Naive thymus-derived CD4-positive, alpha-beta T cell (primary cell): ENCODE measurements around the gene MEIG1. TPM values are rescaled to one million over a fixed set of nuclear protein-coding genes. Genes with fewer than 3 reads are reported as not detected.

Experiments
- ATAC-seq: fragments of 150-1000 bp; cut with Tn5 transposase; 2 replicates; pipeline ENCODE4 v1.10.0; 2021; ENCODE audit warnings: mild to moderate bottlenecking, moderate library complexity
- CTCF ChIA-PET: fragments of 350-600 bp; sonication (Branson Sonifier 250); formaldehyde crosslinking; loops from one replicate; lab custom pipeline; 2021; ENCODE audit warnings: antibody characterized with exemption; lab: Charles Lee
- POLR2A ChIA-PET: fragments of 350-600 bp; sonication (Branson Sonifier 250); formaldehyde crosslinking; loops from one replicate; lab custom pipeline; 2021; ENCODE audit warnings: antibody characterized with exemption, inconsistent platforms; lab: Charles Lee
- DNase-seq, 9 donors: peaks; one replicate each; pipeline versions ENCODE4 v3.0.0 to v3.0.0-alpha.2; 2020 to 2022; ENCODE audit warnings: mixed read lengths in 1 of 9
- H3K27ac ChIP-seq: one replicate; pipeline ENCODE4 v1.7.0; 2013; ENCODE audit warnings: mild to moderate bottlenecking, low read depth, low read length, moderate library complexity
- H3K27me3 ChIP-seq, 2 donors: one replicate each; pipeline ENCODE4 v1.7.0; 2013; ENCODE audit warnings: low read length in 2 of 2, mild to moderate bottlenecking in 2 of 2, moderate library complexity in 2 of 2; ENCODE audit not compliant: control insufficient read depth in 2 of 2, insufficient read depth in 2 of 2
- H3K36me3 ChIP-seq, 3 experiments: 1 replicate in 2 of 3; 2 replicates in 1 of 3; pipeline ENCODE4 v1.7.0; 2013; ENCODE audit warnings: low read length in 3 of 3, mild to moderate bottlenecking in 3 of 3, moderate library complexity in 1 of 3; ENCODE audit not compliant: insufficient read depth in 3 of 3, control insufficient read depth in 2 of 3
- H3K4me1 ChIP-seq, 2 donors: one replicate each; pipeline ENCODE4 v1.7.0; 2013; ENCODE audit warnings: low read length in 2 of 2, mild to moderate bottlenecking in 2 of 2, moderate library complexity in 1 of 2; ENCODE audit not compliant: control insufficient read depth in 2 of 2, insufficient read depth in 2 of 2
- H3K4me3 ChIP-seq: 2 replicates; pipeline ENCODE4 v1.7.0; 2013; ENCODE audit warnings: mild to moderate bottlenecking, low read length
- H3K9me3 ChIP-seq, 3 experiments: 1 replicate in 2 of 3; 2 replicates in 1 of 3; pipeline ENCODE4 v1.7.0; 2013; ENCODE audit warnings: low read length in 3 of 3; ENCODE audit not compliant: control insufficient read depth in 2 of 3
- H3K27ac Mint-ChIP-seq, 9 donors: one replicate each; pipeline ENCODE4 v1.8.0; 2020 to 2022; ENCODE audit warnings: mixed read lengths in 9 of 9, mild to moderate bottlenecking in 8 of 9, moderate library complexity in 5 of 9, inconsistent platforms in 2 of 9
- H3K27me3 Mint-ChIP-seq, 5 donors: one replicate each; pipeline ENCODE4 v1.8.0; 2021 to 2022; ENCODE audit warnings: mixed read lengths in 5 of 5, mild to moderate bottlenecking in 1 of 5
- H3K36me3 Mint-ChIP-seq, 5 donors: one replicate each; pipeline ENCODE4 v1.8.0; 2020 to 2022; ENCODE audit warnings: mixed read lengths in 5 of 5, mild to moderate bottlenecking in 3 of 5, inconsistent platforms in 1 of 5
- H3K4me1 Mint-ChIP-seq, 7 donors: one replicate each; pipeline ENCODE4 v1.8.0; 2020 to 2022; ENCODE audit warnings: mixed read lengths in 7 of 7, mild to moderate bottlenecking in 3 of 7, inconsistent platforms in 1 of 7
- H3K4me3 Mint-ChIP-seq, 10 donors: one replicate each; pipeline ENCODE4 v1.8.0; 2020 to 2022; ENCODE audit warnings: mild to moderate bottlenecking in 10 of 10, mixed read lengths in 10 of 10, moderate library complexity in 6 of 10, inconsistent platforms in 2 of 10
- H3K9me3 Mint-ChIP-seq, 11 donors: one replicate each; pipeline ENCODE4 v1.8.0; 2020 to 2022; ENCODE audit warnings: mixed read lengths in 11 of 11, mild to moderate bottlenecking in 4 of 11, inconsistent platforms in 1 of 11, moderate library complexity in 1 of 11
- intact Hi-C, 2 donors: fragments of 100-400 bp; cut with micrococcal nuclease; formaldehyde crosslinking; loops; one replicate each; pipeline ENCODE4 v1.15.1; 2023
- polyA plus RNA-seq, 2 donors: library from polyadenylated mRNA; unstranded; fragments of 300-500 nt; fragmentation: Illumina TruSeq; gene quantifications; one replicate each; pipeline ENCODE4 v1.2.3, GENCODE V29; 2021
- total RNA-seq, 6 experiments: library from RNA in 5 of 6; stranded (reverse) in 5 of 6; gene quantifications; 1 replicate in 5 of 6; 2 replicates in 1 of 6; pipeline ENCODE4 v1.2.3 and lab custom pipeline; 2021 to 2026

The MEIG1 gene
- total and polyA plus RNA-seq, 7 experiments from 2014 or later: 1.2 to 1.9 (median 1.3) TPM; not detected in 4

DNA sequence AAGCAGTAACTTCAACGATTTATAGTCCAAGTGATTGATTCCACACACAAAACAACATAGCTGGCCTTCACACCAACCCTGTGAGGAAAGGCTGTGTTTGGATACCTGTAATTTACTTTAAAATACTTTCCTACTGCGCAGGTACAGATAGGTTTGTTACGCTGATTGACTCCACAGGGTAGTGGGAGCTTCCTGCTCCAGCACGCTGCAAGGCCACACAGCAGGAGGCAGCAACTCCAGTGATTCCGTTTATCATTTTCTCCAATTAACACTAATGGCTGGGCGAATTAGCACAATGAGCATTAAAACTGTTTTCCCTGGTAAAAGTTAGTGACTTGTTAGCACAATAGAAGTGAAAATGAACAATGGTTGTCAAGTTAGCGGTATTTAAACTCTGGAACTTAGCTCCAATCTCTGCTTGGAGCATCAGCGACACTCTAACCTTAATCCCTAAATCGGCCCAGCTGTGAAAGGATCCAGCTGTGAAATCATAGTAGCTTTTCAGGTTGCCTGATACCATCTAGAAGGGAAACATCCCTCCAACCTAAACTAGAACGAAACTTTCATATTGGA, 6.3 kb upstream of the MEIG1 start:
- DNase-seq (peak in 2 of 9 donors; percentile 6 to 8), ATAC-seq (no peak)
- CTCF ChIA-PET: interaction anchor here (0.5 to 0.9 kb wide), 3 partner anchors 19 to 1369 kb away, joined by 3 to 4 read pairs (median 3); no protein-coding TSS in a partner anchor
- intact Hi-C loops: loop anchor here (5.0 to 10.0 kb wide), 7 partner anchors 306 to 1862 kb away; partner anchors contain the start of genes PRPF18 (in 1 of the 2), RSU1 (in 1 of the 2) and SEPHS1 (in 1 of the 2)
- H3K27me3 Mint-ChIP-seq: no peaks in the 10 kb centered on the region
- peaks cover 31 to 69% (median 60%) of the 10 kb centered on the region in 7 donors for H3K4me1 Mint-ChIP-seq
- H3K27ac Mint-ChIP-seq: peak overlapping the region; percentile 91 to 97 (median 96)
- no peaks in the 10 kb centered on the region for H3K9me3 Mint-ChIP-seq
- Histone ChIP-seq H3K27ac (peak overlapping the region; percentile 78), H3K36me3 (peaks cover 0 to 14% (median 4%) of the 10 kb centered on the region in 3 experiments), H3K4me1 (peaks cover 26 to 28% of the 10 kb centered on the region in 2 donors), H3K4me3 (peak overlapping the region; percentile 97), H3K27me3 (no peaks in the 10 kb centered on the region), H3K9me3 (no peaks in the 10 kb centered on the region)
- peak overlapping the region; percentile 89 to 96 (median 92) for H3K4me3 Mint-ChIP-seq
- H3K36me3 Mint-ChIP-seq: peaks cover 0 to 22% (median 5%) of the 10 kb centered on the region in 5 donors
- POLR2A ChIA-PET: interaction anchor here (0.7 kb wide), 2 partner anchors 115 to 1359 kb away, joined by 4 to 6 read pairs; partner anchors contain the start of genes CDNF, HSPA14 and MSANTD7

DNA sequence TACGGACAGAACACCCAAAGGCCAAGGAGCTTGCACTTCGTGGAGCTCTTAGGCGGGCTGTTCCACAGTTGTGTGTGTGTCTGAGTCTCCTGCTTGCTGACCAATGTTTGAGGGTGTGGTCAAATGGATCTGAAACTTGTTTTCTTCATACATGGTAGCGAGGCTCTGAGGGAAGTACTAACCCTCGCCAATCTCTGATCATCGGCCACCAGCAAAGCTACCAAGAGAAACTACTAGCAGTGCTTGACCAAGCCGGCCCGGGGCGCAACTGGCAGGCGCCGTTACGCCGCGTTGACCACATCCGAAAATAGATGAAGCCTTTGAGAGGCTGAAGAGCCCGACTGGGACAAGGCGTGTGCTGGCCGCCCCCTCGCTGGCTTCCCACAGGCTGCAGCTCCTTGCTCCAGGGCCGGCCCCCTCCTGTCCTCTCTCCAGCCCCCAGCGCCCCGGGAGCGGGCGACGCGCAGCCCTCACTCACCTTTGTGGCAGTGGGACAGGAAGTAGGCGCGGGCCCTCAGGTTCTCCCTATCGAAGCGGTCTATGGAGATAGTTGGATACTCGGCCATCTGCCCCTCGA, 5.7 kb upstream of the MEIG1 start:
- Mint-ChIP-seq H3K4me1 (peaks cover 31 to 71% (median 63%) of the 10 kb centered on the region in 7 donors), H3K27me3 (no peaks in the 10 kb centered on the region), H3K27ac (peak overlapping the region; percentile 91 to 97 (median 96)), H3K4me3 (peak overlapping the region; percentile 89 to 96 (median 92)), H3K36me3 (peaks cover 0 to 22% (median 5%) of the 10 kb centered on the region in 5 donors), H3K9me3 (no peaks in the 10 kb centered on the region)
- ChIA-PET POLR2A (interaction anchor here (0.6 to 2.5 kb wide), 5 partner anchors 9 to 116 kb away, joined by 3 to 8 read pairs (median 5); partner anchors contain the start of genes CDNF, HSPA14, MSANTD7 and SUV39H2), CTCF (interaction anchor here (0.5 to 1.2 kb wide), 5 partner anchors 18 to 1370 kb away, joined by 3 to 4 read pairs (median 3); no protein-coding TSS in a partner anchor)
- Histone ChIP-seq H3K9me3 (no peaks in the 10 kb centered on the region), H3K36me3 (peaks cover 0 to 9% (median 0%) of the 10 kb centered on the region in 3 experiments), H3K4me1 (peaks cover 26 to 28% of the 10 kb centered on the region in 2 donors), H3K27ac (peak overlapping the region; percentile 78), H3K27me3 (no peaks in the 10 kb centered on the region), H3K4me3 (peak overlapping the region; percentile 97)
- DNase-seq (peak in 3 of 9 donors; percentile 5 to 26 (median 20)), ATAC-seq (peak; percentile 48)
- intact Hi-C loops: loop anchor here (5.0 to 10.0 kb wide), 7 partner anchors 306 to 1861 kb away; partner anchors contain the start of genes PRPF18 (in 1 of the 2), RSU1 (in 1 of the 2) and SEPHS1 (in 1 of the 2)

DNA sequence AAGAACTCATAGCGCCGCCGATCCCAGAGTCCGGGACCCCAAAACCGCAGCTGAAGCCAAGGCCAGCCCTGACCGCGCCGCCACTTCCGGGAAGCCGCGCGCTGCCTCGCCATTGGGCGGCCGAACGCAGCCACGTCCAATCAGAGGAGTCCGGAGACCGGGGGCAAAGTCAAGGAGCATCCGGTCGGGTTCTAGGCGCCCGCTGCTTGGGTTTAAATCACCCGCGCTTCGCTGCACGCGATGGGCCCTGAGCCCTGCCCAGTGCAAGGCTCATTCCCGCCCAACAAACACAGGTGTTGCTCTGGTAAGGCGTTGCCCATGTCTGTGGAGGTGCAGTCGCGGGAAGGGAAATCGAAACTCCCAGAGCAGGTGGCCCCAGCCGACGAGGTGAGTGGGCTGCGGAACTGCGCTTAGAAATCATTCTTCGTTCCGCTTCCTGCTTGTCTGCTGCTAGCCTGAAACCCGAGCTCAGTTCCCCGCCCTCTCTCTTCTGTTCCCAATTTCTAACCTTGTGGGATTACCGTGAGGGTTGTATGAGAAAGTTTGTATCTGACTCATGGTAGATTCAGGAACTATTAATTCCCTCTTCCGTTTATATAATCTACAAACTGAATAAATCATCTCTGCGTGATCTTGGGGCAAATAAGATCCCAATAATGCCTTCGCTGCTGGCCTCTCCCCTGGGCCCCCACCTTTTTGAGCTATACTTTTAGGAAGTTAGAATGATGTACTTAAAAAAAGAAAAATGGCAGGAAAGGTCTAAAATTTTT, 5.0 kb upstream of the MEIG1 start, which contains the start of gene DCLRE1C:
Gene DCLRE1C, minus strand, starts transcription at position 96 of the 770 bp plus-strand sequence. Its CDS starts 86 bp downstream, at position 10.
- H3K27me3 Mint-ChIP-seq: no peaks in the 10 kb centered on the region
- DNase-seq (peak; percentile 70 to 89 (median 87)), ATAC-seq (peak; percentile 90)
- peak within 1 kb of the TSS; percentile 89 to 96 (median 92) for H3K4me3 Mint-ChIP-seq
- Histone ChIP-seq H3K27me3 (no peaks in the 10 kb centered on the region), H3K9me3 (no peaks in the 10 kb centered on the region), H3K27ac (peak within 1 kb of the TSS; percentile 78), H3K36me3 (peaks cover 0 to 3% (median 0%) of the 10 kb centered on the region in 3 experiments), H3K4me1 (peaks cover 29 to 32% of the 10 kb centered on the region in 2 donors), H3K4me3 (peak within 1 kb of the TSS; percentile 97)
- peaks cover 0 to 19% (median 4%) of the 10 kb centered on the region in 5 donors for H3K36me3 Mint-ChIP-seq
- ChIA-PET POLR2A (interaction anchor here (0.6 to 2.5 kb wide), 4 partner anchors 10 to 117 kb away, joined by 3 to 8 read pairs (median 6); partner anchors contain the start of genes CDNF, HSPA14, MSANTD7 and SUV39H2), CTCF (interaction anchor here (0.9 to 1.2 kb wide), 3 partner anchors 18 to 417 kb away, joined by 3 to 4 read pairs (median 3); partner anchors contain the start of gene FAM171A1)
- H3K9me3 Mint-ChIP-seq: peaks cover 0 to 3% (median 0%) of the 10 kb centered on the region in 11 donors
- peak within 1 kb of the TSS; percentile 91 to 97 (median 96) for H3K27ac Mint-ChIP-seq
- peaks cover 29 to 69% (median 65%) of the 10 kb centered on the region in 7 donors for H3K4me1 Mint-ChIP-seq
- intact Hi-C loops: loop anchor here (1.0 to 10.0 kb wide), 13 partner anchors 76 to 1861 kb away; partner anchors contain the start of genes CDNF (in 2 of the 2), HSPA14 (in 2 of the 2), MSANTD7 (in 2 of the 2) and PRPF18 (in 2 of the 2)

DNA sequence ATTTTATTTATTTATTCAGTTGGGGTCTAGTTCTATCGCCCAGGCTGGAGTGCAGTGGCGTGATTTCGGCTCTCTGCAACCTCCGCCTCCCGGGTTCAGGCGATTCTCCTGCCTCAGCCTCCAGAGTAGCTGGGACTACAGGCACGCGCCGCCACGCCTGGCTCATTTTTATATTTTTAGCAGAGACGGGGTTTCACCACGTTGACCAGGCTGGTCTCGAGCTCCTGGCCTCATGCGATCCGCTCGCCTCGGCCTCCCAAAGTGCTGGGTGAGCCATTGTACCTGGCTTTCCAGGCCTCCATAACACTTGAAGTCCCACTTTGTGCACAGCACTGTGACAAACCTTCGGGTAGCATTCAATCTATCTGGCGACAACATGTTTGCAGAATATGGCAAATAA, 4.3 kb upstream of the MEIG1 start:
- H3K27ac Mint-ChIP-seq: peak overlapping the region; percentile 91 to 97 (median 96)
- H3K4me1 Mint-ChIP-seq: peaks cover 24 to 67% (median 62%) of the 10 kb centered on the region in 7 donors
- no peaks in the 10 kb centered on the region for H3K9me3 ChIP-seq
- peaks cover 0 to 14% (median 0%) of the 10 kb centered on the region in 5 donors for H3K36me3 Mint-ChIP-seq
- no peaks in the 10 kb centered on the region for H3K27me3 Mint-ChIP-seq
- H3K4me3 ChIP-seq: peak overlapping the region; percentile 97
- peak overlapping the region; percentile 78 for H3K27ac ChIP-seq
- no peak for ATAC-seq
- peaks cover 26 to 32% of the 10 kb centered on the region in 2 donors for H3K4me1 ChIP-seq
- peak overlapping the region; percentile 89 to 96 (median 92) for H3K4me3 Mint-ChIP-seq
- ChIA-PET CTCF (interaction anchor here (1.2 kb wide), 2 partner anchors 17 to 254 kb away, joined by 3 to 4 read pairs; no protein-coding TSS in a partner anchor), POLR2A (interaction anchor here (1.4 to 2.5 kb wide), 2 partner anchors 76 to 117 kb away, joined by 6 to 8 read pairs; partner anchors contain the start of genes CDNF, HSPA14, MSANTD7 and SUV39H2)
- H3K9me3 Mint-ChIP-seq: peaks cover 0 to 4% (median 0%) of the 10 kb centered on the region in 11 donors
- intact Hi-C loops: loop anchor here (1.0 to 10.0 kb wide), 13 partner anchors 77 to 1860 kb away; partner anchors contain the start of genes CDNF (in 2 of the 2), HSPA14 (in 2 of the 2), MSANTD7 (in 2 of the 2) and PRPF18 (in 2 of the 2)
- H3K27me3 ChIP-seq: no peaks in the 10 kb centered on the region
- no peaks in the 10 kb centered on the region for H3K36me3 ChIP-seq
- DNase-seq: no peak

DNA sequence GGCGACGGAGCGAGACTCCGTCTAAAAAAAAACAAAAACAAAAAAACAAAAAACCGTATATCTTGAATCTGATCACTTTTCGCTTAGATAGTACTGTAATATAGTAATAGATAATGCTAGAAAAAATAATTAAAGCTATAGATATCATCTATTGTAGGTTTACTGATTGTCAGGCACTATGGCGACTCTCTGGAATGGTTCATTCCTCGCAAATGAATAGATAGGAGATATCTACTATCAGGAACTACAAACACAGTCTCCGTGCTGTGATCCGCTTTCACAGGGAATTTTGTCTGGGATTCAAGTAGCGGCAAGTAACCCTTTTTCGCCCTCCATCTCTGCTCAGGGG, 342 bp upstream of the MEIG1 start:
- Histone ChIP-seq H3K4me3 (peak overlapping the region; percentile 97), H3K27me3 (no peaks in the 10 kb centered on the region), H3K4me1 (peaks cover 9 to 10% of the 10 kb centered on the region in 2 donors), H3K36me3 (no peaks in the 10 kb centered on the region), H3K27ac (peak overlapping the region; percentile 81), H3K9me3 (no peaks in the 10 kb centered on the region)
- peaks cover 0 to 4% (median 0%) of the 10 kb centered on the region in 11 donors for H3K9me3 Mint-ChIP-seq
- H3K27me3 Mint-ChIP-seq: no peaks in the 10 kb centered on the region
- peaks cover 8 to 45% (median 39%) of the 10 kb centered on the region in 7 donors for H3K4me1 Mint-ChIP-seq
- intact Hi-C loops: loop anchor here (1.0 to 10.0 kb wide), 13 partner anchors 81 to 1856 kb away; partner anchors contain the start of genes CDNF (in 2 of the 2), HSPA14 (in 2 of the 2), MSANTD7 (in 2 of the 2) and NMT2 (in 2 of the 2)
- ChIA-PET CTCF (interaction anchor here (0.9 kb wide), 1 partner anchor 78 kb away, joined by 3 read pairs; no protein-coding TSS in a partner anchor), POLR2A (interaction anchor here (0.6 to 1.3 kb wide), 8 partner anchors 10 to 673 kb away, joined by 3 to 7 read pairs (median 4); partner anchors contain the start of genes CDNF, HSPA14 and MSANTD7)
- DNase-seq (no peak), ATAC-seq (no peak)
- peak overlapping the region; percentile 93 to 98 (median 96) for H3K27ac Mint-ChIP-seq
- H3K36me3 Mint-ChIP-seq: no peaks in the 10 kb centered on the region
- H3K4me3 Mint-ChIP-seq: peak overlapping the region; percentile 91 to 99 (median 96)
